GM21390 (cell line): Measurements from ENCODE around the gene CSK.
A peak's percentile ranks its signal among the peaks of the same experiment; 100 is the strongest.

Source experiments
- ATAC-seq: cut with Tn5 transposase; IDR thresholded peaks from one replicate; pipeline ENCODE4 v1.9.1; 2021; ENCODE audit not compliant: unreplicated experiment

The CSK gene

GRCh38 chr15:74786551-74787165 lies 4.8 kb downstream of the CSK start:
- no peak for ATAC-seq

- ATAC-seq: peak; percentile 33
These were observed 5.6 kb downstream of the CSK start for GRCh38 chr15:74787251-74788041.

GRCh38 chr15:74788042-74788682 lies 6.3 kb downstream of the CSK start:
- ATAC-seq: no peak

GRCh38 chr15:74788683-74789151 lies 6.8 kb downstream of the CSK start:
- ATAC-seq: peak; percentile 22

GRCh38 chr15:74789171-74789631 lies 7.3 kb downstream of the CSK start:
- ATAC-seq: no peak

GRCh38 chr15:74789741-74790079 lies 7.8 kb downstream of the CSK start:
- ATAC-seq: no peak

- ATAC-seq: no peak
These were observed 8.4 kb downstream of the CSK start for GRCh38 chr15:74790080-74790916.

GRCh38 chr15:74791007-74791406 lies 9.1 kb downstream of the CSK start:
- no peak for ATAC-seq

- ATAC-seq: no peak
These were observed 9.8 kb downstream of the CSK start for GRCh38 chr15:74791667-74792066.

- ATAC-seq: no peak
These were observed 10.5 kb downstream of the CSK start for GRCh38 chr15:74792227-74793016.

GRCh38 chr15:74793135-74794028 lies 11.5 kb downstream of the CSK start:
- ATAC-seq: no peak

- no peak for ATAC-seq
These were observed 12.5 kb downstream of the CSK start for GRCh38 chr15:74794248-74794969.

- ATAC-seq: no peak
These were observed 13.1 kb downstream of the CSK start for GRCh38 chr15:74794970-74795349.

- no peak for ATAC-seq
These were observed 14.2 kb downstream of the CSK start for GRCh38 chr15:74795966-74796625.

GRCh38 chr15:74798388-74799254 lies 16.7 kb downstream of the CSK start:
- no peak for ATAC-seq

GRCh38 chr15:74799255-74799855 lies 17.5 kb downstream of the CSK start:
- no peak for ATAC-seq
